Epithelial cell of umbilical artery (primary cell): ENCODE results near the gene RPA4. TPM values are rescaled to one million over a fixed set of nuclear protein-coding genes. Genes with fewer than 3 reads are reported as not detected.

Experiments
- total RNA-seq: library from RNA; depleted of rRNA; stranded (reverse); fragments of >200 nt; gene quantifications from 2 replicates; pipeline ENCODE4 v1.2.3, GENCODE V29; 2014

RPA4 gene, protein sequence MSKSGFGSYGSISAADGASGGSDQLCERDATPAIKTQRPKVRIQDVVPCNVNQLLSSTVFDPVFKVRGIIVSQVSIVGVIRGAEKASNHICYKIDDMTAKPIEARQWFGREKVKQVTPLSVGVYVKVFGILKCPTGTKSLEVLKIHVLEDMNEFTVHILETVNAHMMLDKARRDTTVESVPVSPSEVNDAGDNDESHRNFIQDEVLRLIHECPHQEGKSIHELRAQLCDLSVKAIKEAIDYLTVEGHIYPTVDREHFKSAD
- 0.32 and 2.1 TPM in 2 replicates for total RNA-seq

DNA sequence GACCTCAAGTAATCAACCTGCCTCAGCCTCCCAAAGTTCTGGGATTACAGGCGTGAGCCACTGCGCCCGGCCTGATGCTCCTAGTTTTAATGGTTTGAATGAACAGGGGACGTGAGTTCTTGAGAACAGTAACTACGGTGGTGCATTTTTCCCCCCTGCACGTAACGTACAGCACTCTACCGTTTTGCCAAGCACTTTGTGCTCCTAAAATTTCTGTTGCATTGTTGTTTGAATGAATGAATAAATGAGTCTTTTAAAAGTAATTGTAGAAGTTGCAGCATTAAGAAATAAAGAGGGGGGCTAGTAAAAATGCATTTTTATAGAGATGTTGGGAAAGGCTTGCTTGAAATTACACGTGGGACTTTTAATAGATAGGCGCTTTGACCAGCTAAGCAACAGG is at the start of gene RPA4:
Gene RPA4, plus strand, starts transcription at position 301 of the 400 bp plus-strand sequence. CDS start 403 bp downstream, outside the sequence.

Other genes with a start within 250 kb of the RPA4 start
- gene DIAPH2, start 199.1 kb upstream of the RPA4 start, total RNA-seq = 16.6 and 22.1 TPM in 2 replicates